ENCODE results near the gene MAP3K14. TPM values are rescaled to one million over a fixed set of nuclear protein-coding genes. Genes with fewer than 3 reads are reported as not detected.
A peak's percentile ranks its signal among the peaks of the same experiment; 100 is the strongest.

Gene MAP3K14
- total RNA-seq, 1 donor from 2014 or later: 0.79 TPM

GRCh38 chr17:45226576-45226975 lies 90.2 kb downstream of the MAP3K14 start:
- TF ChIP-seq CTCF (IDR thresholded peaks at IDR 0.05; ENCODE audit: insufficient read depth, low read length, severe bottlenecking): no peak
- no peak for DNase-seq (ENCODE audit: low read depth)
- no peaks in the 10 kb centered on the region for H3K27me3 ChIP-seq (ENCODE audit: control insufficient read depth, insufficient read depth, low read length)
- no peaks in the 10 kb centered on the region for H3K36me3 ChIP-seq (ENCODE audit: control insufficient read depth, insufficient read depth, low read length)
- H3K4me3 ChIP-seq (ENCODE audit: low read depth, low read length): no peak overlapping the region
- no peak for FAIRE-seq

GRCh38 chr17:45225964-45226530 lies 90.8 kb downstream of the MAP3K14 start:
- FAIRE-seq (no peak), DNase-seq (ENCODE audit: low read depth) (peak; percentile 39)
- Histone ChIP-seq H3K36me3 (ENCODE audit: control insufficient read depth, insufficient read depth, low read length) (no peaks in the 10 kb centered on the region), H3K4me3 (ENCODE audit: low read depth, low read length) (no peak overlapping the region), H3K27me3 (ENCODE audit: control insufficient read depth, insufficient read depth, low read length) (no peaks in the 10 kb centered on the region)
- TF ChIP-seq CTCF (IDR thresholded peaks at IDR 0.05; ENCODE audit: insufficient read depth, low read length, severe bottlenecking): no peak

- DNase-seq (ENCODE audit: low read depth) (peak; percentile 47), FAIRE-seq (no peak)
- Histone ChIP-seq H3K36me3 (ENCODE audit: control insufficient read depth, insufficient read depth, low read length) (no peaks in the 10 kb centered on the region), H3K4me3 (ENCODE audit: low read depth, low read length) (no peak overlapping the region), H3K27me3 (ENCODE audit: control insufficient read depth, insufficient read depth, low read length) (peaks cover 1% of the 10 kb centered on the region)
- TF ChIP-seq CTCF (IDR thresholded peaks at IDR 0.05; ENCODE audit: insufficient read depth, low read length, severe bottlenecking): no peak
These were observed 91.6 kb downstream of the MAP3K14 start for GRCh38 chr17:45225051-45225700.

- DNase-seq (ENCODE audit: low read depth): no peak
- H3K27me3 ChIP-seq (ENCODE audit: control insufficient read depth, insufficient read depth, low read length): peaks cover 1% of the 10 kb centered on the region
- no peak for FAIRE-seq
- TF ChIP-seq CTCF (IDR thresholded peaks at IDR 0.05; ENCODE audit: insufficient read depth, low read length, severe bottlenecking): no peak
- H3K4me3 ChIP-seq (ENCODE audit: low read depth, low read length): no peak overlapping the region
- no peaks in the 10 kb centered on the region for H3K36me3 ChIP-seq (ENCODE audit: control insufficient read depth, insufficient read depth, low read length)
These were observed 92.2 kb downstream of the MAP3K14 start for GRCh38 chr17:45224671-45225050.

GRCh38 chr17:45223539-45224528 lies 93.0 kb downstream of the MAP3K14 start:
- Histone ChIP-seq H3K4me3 (ENCODE audit: low read depth, low read length) (no peak overlapping the region), H3K27me3 (ENCODE audit: control insufficient read depth, insufficient read depth, low read length) (peaks cover 1% of the 10 kb centered on the region), H3K36me3 (ENCODE audit: control insufficient read depth, insufficient read depth, low read length) (no peaks in the 10 kb centered on the region)
- no peak for TF ChIP-seq CTCF (IDR thresholded peaks at IDR 0.05; ENCODE audit: insufficient read depth, low read length, severe bottlenecking)
- FAIRE-seq: no peak
- DNase-seq (ENCODE audit: low read depth): no peak
